ENCODE data around the gene RHOH. TPM values are rescaled to one million over a fixed set of nuclear protein-coding genes. Genes with fewer than 3 reads are reported as not detected.

Gene RHOH
- total and polyA plus RNA-seq, 9 of the 15 experiments (the other 6 are each of a cell fraction or from before 2014, with no cell fraction given), result 14.3 to 37.7 (median 23.2) TPM

DNA sequence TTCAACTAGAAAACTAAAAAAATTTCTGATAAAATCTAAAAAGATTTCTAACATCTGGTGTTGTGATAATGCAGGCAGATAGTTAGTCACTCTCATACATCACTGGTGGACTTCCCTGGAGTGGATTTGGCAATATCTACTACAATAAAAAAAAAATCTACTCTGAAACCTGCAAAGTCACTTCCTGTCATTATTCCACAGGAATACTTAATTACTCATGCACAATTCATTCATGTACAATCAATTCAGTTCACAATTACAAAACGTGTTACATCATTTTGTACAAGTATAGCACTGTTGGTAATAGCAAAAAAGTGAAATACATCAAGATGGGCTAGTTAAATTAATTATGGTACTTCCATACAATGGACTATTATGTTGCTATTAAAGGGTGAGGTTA is 16.5 kb upstream of the RHOH start:
- ATAC-seq (no peak), DNase-seq (ENCODE audit: extremely low read depth in 1 of 4, low spot score in 3 of 4) (no peak), FAIRE-seq (no peak)
- intact Hi-C loops (cut with micrococcal nuclease) (no loop called here), in situ Hi-C loops (cut with MboI) (no loop called here)
- Histone ChIP-seq H3K9me1 (ENCODE audit: control insufficient read depth, insufficient read depth, low read length) (no peaks in the 10 kb centered on the region), H3K79me2 (ENCODE audit: control insufficient read depth, insufficient read depth, low read length) (no peaks in the 10 kb centered on the region), H3K27ac (ENCODE audit: extremely low read depth, low read depth, low read length) (no peak overlapping the region), H3K4me1 (replicated peaks in 1 of 2; ENCODE audit: control insufficient read depth in 2 of 2, insufficient read depth in 2 of 2, low read length in 2 of 2) (peaks cover 5 to 7% of the 10 kb centered on the region in 2 experiments; a peak in 2 of 5 replicates), H4K20me1 (replicated peaks; ENCODE audit: control insufficient read depth, insufficient read depth, low read length) (no peaks in the 10 kb centered on the region), H3K9me3 (replicated peaks; ENCODE audit: control insufficient read depth, insufficient read depth, low read depth, low read length) (no peaks in the 10 kb centered on the region), H2AFZ (ENCODE audit: low read depth, low read length) (no peak overlapping the region), H3K36me3 (ENCODE audit: control insufficient read depth, insufficient read depth, low read length) (no peaks in the 10 kb centered on the region), H3K27me3 (ENCODE audit: control insufficient read depth in 2 of 2, insufficient read depth in 2 of 2, low read length in 2 of 2) (no peaks in the 10 kb centered on the region), H3K9ac (ENCODE audit: insufficient read depth in 1 of 2, low read depth in 2 of 2, low read length in 2 of 2) (no peak overlapping the region), H3K4me3 (no peak overlapping the region), H3K4me2 (ENCODE audit: insufficient read depth, low read length) (no peak overlapping the region)
- 0% methylated on average over 1 of the region's 1 CpG for WGBS (ENCODE audit: insufficient coverage, low coverage, missing lambda C conversion rate)
- CTCF ChIA-PET (ENCODE audit: low intra/inter-chr PET ratio), result no interaction called here
- no TSS peak for BruUV-seq (replicated peaks)
- POLR2A ChIA-PET, result no interaction called here
- TF ChIP-seq NFE2 (IDR thresholded peaks at IDR 0.05; ENCODE audit: low read depth) (peak; percentile 60), ETV1 (tag; conservative IDR thresholded peaks at IDR 0.05; ENCODE audit: low read depth) (0 out of 2 replicates have a peak, but pooled peaks have one; percentile 38), THRAP3 (IDR thresholded peaks at IDR 0.05; ENCODE audit: borderline replicate concordance) (no peak), FOSL1 (tag; conservative IDR thresholded peaks at IDR 0.05) (0 out of 2 replicates have a peak, but pooled peaks have one; percentile 19), ZNF384 (IDR thresholded peaks at IDR 0.05; ENCODE audit: low read depth, low read length) (0 out of 2 replicates have a peak, but pooled peaks have one; percentile 37), CBX5 (IDR thresholded peaks at IDR 0.05; ENCODE audit: borderline replicate concordance, low read depth) (no peak), ZNF354B (CRISPR knock-in tag; IDR thresholded peaks at IDR 0.05) (no peak), ZNF239 (CRISPR knock-in tag; IDR thresholded peaks at IDR 0.05) (no peak), CEBPB (tag; IDR thresholded peaks at IDR 0.05) (0 out of 2 replicates have a peak, but pooled peaks have one; percentile 47), NFRKB (IDR thresholded peaks at IDR 0.05; ENCODE audit: low read depth) (no peak), ZNF551 (CRISPR knock-in tag; IDR thresholded peaks at IDR 0.05) (no peak), ASH1L (IDR thresholded peaks at IDR 0.05; ENCODE audit: borderline replicate concordance, low read depth, partially characterized antibody) (no peak), ZNF830 (CRISPR knock-in tag; IDR thresholded peaks at IDR 0.05) (no peak), MAFG (tag; conservative IDR thresholded peaks at IDR 0.05) (0 out of 2 replicates have a peak, but pooled peaks have one; percentile 21), MAFF (IDR thresholded peaks at IDR 0.05; ENCODE audit: low read length) (no peak), ELF1 (tag; IDR thresholded peaks at IDR 0.05) (no peak), SOX6 (IDR thresholded peaks at IDR 0.05) (peak; percentile 43; the same call in 1 of the 2 replicates), ZNF175 (CRISPR knock-in tag; IDR thresholded peaks at IDR 0.05; ENCODE audit: low read depth) (no peak), TRIM24 (IDR thresholded peaks at IDR 0.05) (no peak), E2F3 (CRISPR knock-in tag; IDR thresholded peaks at IDR 0.05) (no peak), CEBPG (CRISPR knock-in tag; IDR thresholded peaks at IDR 0.05) (no peak), CEBPG (tag; conservative IDR thresholded peaks at IDR 0.05 in 1 of 2, IDR thresholded peaks at IDR 0.05 in 1 of 2) (peak in 1 of 2 experiments; percentile 55)
- TF ChIP-seq, protein P1, sequence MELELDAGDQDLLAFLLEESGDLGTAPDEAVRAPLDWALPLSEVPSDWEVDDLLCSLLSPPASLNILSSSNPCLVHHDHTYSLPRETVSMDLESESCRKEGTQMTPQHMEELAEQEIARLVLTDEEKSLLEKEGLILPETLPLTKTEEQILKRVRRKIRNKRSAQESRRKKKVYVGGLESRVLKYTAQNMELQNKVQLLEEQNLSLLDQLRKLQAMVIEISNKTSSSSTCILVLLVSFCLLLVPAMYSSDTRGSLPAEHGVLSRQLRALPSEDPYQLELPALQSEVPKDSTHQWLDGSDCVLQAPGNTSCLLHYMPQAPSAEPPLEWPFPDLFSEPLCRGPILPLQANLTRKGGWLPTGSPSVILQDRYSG (tag; conservative IDR thresholded peaks at IDR 0.05; ENCODE audit: low read depth), result no peak
- TF ChIP-seq, protein P2, sequence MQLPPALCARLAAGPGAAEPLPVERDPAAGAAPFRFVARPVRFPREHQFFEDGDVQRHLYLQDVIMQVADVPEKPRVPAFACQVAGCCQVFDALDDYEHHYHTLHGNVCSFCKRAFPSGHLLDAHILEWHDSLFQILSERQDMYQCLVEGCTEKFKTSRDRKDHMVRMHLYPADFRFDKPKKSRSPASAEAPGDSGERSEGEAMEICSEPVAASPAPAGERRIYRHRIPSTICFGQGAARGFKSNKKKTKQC (CRISPR knock-in tag; IDR thresholded peaks at IDR 0.05), result no peak

Measured in K562 (cell line).